ENCODE results near the gene CUL3. TPM values are rescaled to one million over a fixed set of nuclear protein-coding genes. Genes with fewer than 3 reads are reported as not detected.

The CUL3 gene
- total and polyA plus RNA-seq, 2 of the 8 experiments (the other 6 are each of a cell fraction or from before 2014, with no cell fraction given), result 28.5 to 113 TPM

DNA sequence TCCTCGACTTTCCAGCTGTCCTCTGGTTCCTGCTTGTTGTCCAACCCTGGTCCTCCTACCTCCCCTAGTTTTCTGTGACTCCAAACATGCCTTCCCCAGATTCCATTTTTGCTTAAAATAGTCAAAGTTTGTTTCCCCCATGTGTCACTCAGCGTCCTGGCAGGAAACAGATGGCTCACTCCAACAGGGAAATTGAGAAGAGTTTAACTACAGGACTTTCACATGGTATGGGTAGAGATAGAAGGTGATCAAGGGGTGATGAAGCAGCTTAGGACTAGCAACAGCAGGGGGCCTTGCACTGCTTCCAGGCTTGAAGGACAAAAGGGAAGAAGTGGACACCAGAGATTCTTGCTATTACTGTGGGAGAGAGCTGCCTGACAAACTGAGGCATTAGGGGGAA lies 6.1 kb upstream of the CUL3 start:
- Histone ChIP-seq H3K4me3 (ENCODE audit: extremely low read depth in 1 of 4, insufficient read depth in 2 of 4, low read depth in 3 of 4, low read length in 4 of 4) (no peak overlapping the region), H4K8ac (ENCODE audit: extremely low read depth, insufficient read depth, low read length) (no peak overlapping the region), H3K79me1 (ENCODE audit: low read depth, low read length) (no peaks in the 10 kb centered on the region), H3K23me2 (ENCODE audit: low read depth, low read length) (peaks cover 1% of the 10 kb centered on the region; the same call in 1 of the 2 replicates), H2AFZ (ENCODE audit: low read length) (no peak overlapping the region), H3K14ac (ENCODE audit: insufficient read length) (no peak overlapping the region), H3K23ac (ENCODE audit: insufficient read length) (no peak overlapping the region), H4K20me1 (replicated peaks in 1 of 2; ENCODE audit: control insufficient read depth in 1 of 2, insufficient read depth in 2 of 2, low read length in 2 of 2) (no peaks in the 10 kb centered on the region), H2BK12ac (ENCODE audit: low read depth, low read length) (no peak overlapping the region), H3K4me2 (ENCODE audit: insufficient read depth in 1 of 2, low read depth in 2 of 2, low read length in 2 of 2) (no peak overlapping the region), H2BK15ac (ENCODE audit: low read length) (no peak overlapping the region), H2BK120ac (replicated peaks; ENCODE audit: low read depth, low read length) (no peak overlapping the region), H4K5ac (ENCODE audit: insufficient read length, low read depth, low read length) (no peak overlapping the region), H3K56ac (replicated peaks; ENCODE audit: insufficient read length, low read depth, low read length) (no peak overlapping the region), H3K4me1 (replicated peaks in 1 of 4; ENCODE audit: control insufficient read depth in 3 of 4, insufficient read depth in 4 of 4, low read length in 3 of 4) (peaks cover 0 to 11% (median 4%) of the 10 kb centered on the region in 4 experiments; a peak in 3 of 7 replicates), H3K4ac (replicated peaks; ENCODE audit: insufficient read length, low read depth, low read length) (no peak overlapping the region), H2AK5ac (ENCODE audit: low read depth, low read length) (no peak overlapping the region), H3K9ac (replicated peaks in 1 of 4; ENCODE audit: extremely low read depth in 1 of 4, low read depth in 3 of 4, low read length in 3 of 4) (no peak overlapping the region), H2BK20ac (ENCODE audit: low read length) (no peak overlapping the region), H3K27me3 (replicated peaks in 1 of 4; ENCODE audit: control insufficient read depth in 3 of 4, extremely low read depth in 1 of 4, insufficient read depth in 3 of 4, low read length in 3 of 4) (no peaks in the 10 kb centered on the region), H3K18ac (ENCODE audit: extremely low read depth, low read length) (no peak overlapping the region), H3K79me2 (ENCODE audit: control insufficient read depth in 1 of 2, insufficient read depth in 2 of 2, low read length in 2 of 2) (no peaks in the 10 kb centered on the region), H3K36me3 (ENCODE audit: control insufficient read depth in 2 of 4, insufficient read depth in 4 of 4, low read length in 3 of 4) (no peaks in the 10 kb centered on the region), H3K27ac (ENCODE audit: low read depth, low read length) (no peak overlapping the region), H2BK5ac (ENCODE audit: low read depth, low read length) (no peak overlapping the region), H3K9me3 (ENCODE audit: insufficient read depth in 2 of 2, low read depth in 1 of 2, low read length in 1 of 2) (no peaks in the 10 kb centered on the region), H4K91ac (replicated peaks; ENCODE audit: insufficient read length, low read length) (no peak overlapping the region)
- ChIA-PET POLR2A (ENCODE audit: partially characterized antibody) (no interaction called here), CTCF (ENCODE audit: partially characterized antibody) (interaction anchor here (0.8 to 1.4 kb wide), 3 partner anchors 19 to 454 kb away, joined by 3 to 4 read pairs (median 3); no protein-coding TSS in a partner anchor)
- no peak for FAIRE-seq
- no peak for DNase-seq (ENCODE audit: low read depth in 1 of 2, low spot score in 2 of 2)
- 89% methylated on average over 2 of the region's 2 CpGs; no CpG with 5 or more reads in 1 of the 2 experiments for WGBS, 2 experiments (ENCODE audit: extremely low coverage in 1 of 2, insufficient coverage in 1 of 2, insufficient read length in 1 of 2, insufficient replicate concordance in 2 of 2, low coverage in 1 of 2, low lambda C conversion rate in 2 of 2, missing lambda C conversion rate in 1 of 2)
- TF ChIP-seq TCF12 (IDR thresholded peaks at IDR 0.05; ENCODE audit: low read depth, low read length) (no peak), KDM5A (IDR thresholded peaks at IDR 0.05; ENCODE audit: low read length) (no peak), EGR1 (IDR thresholded peaks at IDR 0.05; ENCODE audit: borderline replicate concordance, low read depth, low read length) (no peak), CHD2 (IDR thresholded peaks at IDR 0.05; ENCODE audit: low read length) (no peak), RXRA (IDR thresholded peaks at IDR 0.05; ENCODE audit: insufficient read depth, low read depth, low read length) (no peak)

All from H1 (cell line).